ENCODE results near the gene GID8. TPM values are rescaled to one million over a fixed set of nuclear protein-coding genes. Genes with fewer than 3 reads are reported as not detected.

GID8 gene
- total RNA-seq, 1 experiment from 2014 or later: 40.2 TPM

GRCh38 chr20:62995481-62995880 lies 57.5 kb downstream of the GID8 start:
- TF ChIP-seq CTCF (conservative IDR thresholded peaks at IDR 0.05; ENCODE audit: low read depth, low read length) (no peak), EZH2 (IDR thresholded peaks at IDR 0.05; ENCODE audit: borderline replicate concordance, low read depth, low read length, poor library complexity, severe bottlenecking) (no peak)
- intact Hi-C loops (cut with micrococcal nuclease; ENCODE audit: unreplicated experiment): no loop called here
- no peak for DNase-seq (ENCODE audit: low spot score)
- POLR2A ChIA-PET (ENCODE audit: low non-redundant PET): no interaction called here
- Histone ChIP-seq H3K27me3 (replicated peaks; ENCODE audit: insufficient read depth, low read depth, low read length, poor library complexity) (peaks cover 52% of the 10 kb centered on the region), H3K9me3 (ENCODE audit: low read depth, low read length, poor library complexity, severe bottlenecking) (no peaks in the 10 kb centered on the region), H3K27ac (ENCODE audit: low read depth, low read length, poor library complexity, severe bottlenecking) (no peak overlapping the region), H3K4me1 (ENCODE audit: insufficient read depth, low read length, poor library complexity, severe bottlenecking) (no peaks in the 10 kb centered on the region), H3K36me3 (ENCODE audit: insufficient read depth, low read length, poor library complexity, severe bottlenecking) (no peaks in the 10 kb centered on the region), H3K4me3 (ENCODE audit: low read depth, low read length, poor library complexity, severe bottlenecking) (no peak overlapping the region)
- CTCF ChIA-PET: no interaction called here
- no TSS peak for BruUV-seq (replicated peaks)

- Histone ChIP-seq H3K27ac (ENCODE audit: low read depth, low read length, poor library complexity, severe bottlenecking) (no peak overlapping the region), H3K4me1 (ENCODE audit: insufficient read depth, low read length, poor library complexity, severe bottlenecking) (no peaks in the 10 kb centered on the region), H3K9me3 (ENCODE audit: low read depth, low read length, poor library complexity, severe bottlenecking) (no peaks in the 10 kb centered on the region), H3K27me3 (replicated peaks; ENCODE audit: insufficient read depth, low read depth, low read length, poor library complexity) (peaks cover 55% of the 10 kb centered on the region), H3K4me3 (ENCODE audit: low read depth, low read length, poor library complexity, severe bottlenecking) (no peak overlapping the region), H3K36me3 (ENCODE audit: insufficient read depth, low read length, poor library complexity, severe bottlenecking) (no peaks in the 10 kb centered on the region)
- intact Hi-C loops (cut with micrococcal nuclease; ENCODE audit: unreplicated experiment): no loop called here
- CTCF ChIA-PET: no interaction called here
- TF ChIP-seq CTCF (conservative IDR thresholded peaks at IDR 0.05; ENCODE audit: low read depth, low read length): no peak
- TF ChIP-seq EZH2 (IDR thresholded peaks at IDR 0.05; ENCODE audit: borderline replicate concordance, low read depth, low read length, poor library complexity, severe bottlenecking): no peak
- POLR2A ChIA-PET (ENCODE audit: low non-redundant PET): no interaction called here
- no peak for DNase-seq (ENCODE audit: low spot score)
- no TSS peak for BruUV-seq (replicated peaks)
Observed at GRCh38 chr20:62995898-62996595, 58.1 kb downstream of the GID8 start.

- ChIA-PET POLR2A (ENCODE audit: low non-redundant PET) (no interaction called here), CTCF (no interaction called here)
- Histone ChIP-seq H3K4me1 (ENCODE audit: insufficient read depth, low read length, poor library complexity, severe bottlenecking) (no peaks in the 10 kb centered on the region), H3K4me3 (ENCODE audit: low read depth, low read length, poor library complexity, severe bottlenecking) (no peak overlapping the region), H3K27ac (ENCODE audit: low read depth, low read length, poor library complexity, severe bottlenecking) (no peak overlapping the region), H3K36me3 (ENCODE audit: insufficient read depth, low read length, poor library complexity, severe bottlenecking) (no peaks in the 10 kb centered on the region), H3K9me3 (ENCODE audit: low read depth, low read length, poor library complexity, severe bottlenecking) (no peaks in the 10 kb centered on the region), H3K27me3 (replicated peaks; ENCODE audit: insufficient read depth, low read depth, low read length, poor library complexity) (peaks cover 53% of the 10 kb centered on the region)
- no peak for DNase-seq (ENCODE audit: low spot score)
- intact Hi-C loops (cut with micrococcal nuclease; ENCODE audit: unreplicated experiment): no loop called here
- BruUV-seq (replicated peaks): no TSS peak
- no peak for TF ChIP-seq CTCF (conservative IDR thresholded peaks at IDR 0.05; ENCODE audit: low read depth, low read length)
- no peak for TF ChIP-seq EZH2 (IDR thresholded peaks at IDR 0.05; ENCODE audit: borderline replicate concordance, low read depth, low read length, poor library complexity, severe bottlenecking)
Observed at GRCh38 chr20:62996596-62996982, 58.6 kb downstream of the GID8 start.

Measured in A673 (cell line).